Smooth muscle cell of the brain vasculature (primary cell): ENCODE results near the gene ROM1.
"Not testable (repeated sequence)": the region's sequence is repeated elsewhere in the genome, so short reads cannot be mapped to it uniquely, and the experiment has no call there.

Experiments
- DNase-seq: peaks from one replicate; pipeline ENCODE4 v3.0.0-alpha.2; 2012; ENCODE audit warnings: low read depth, low spot score

ROM1 gene, protein sequence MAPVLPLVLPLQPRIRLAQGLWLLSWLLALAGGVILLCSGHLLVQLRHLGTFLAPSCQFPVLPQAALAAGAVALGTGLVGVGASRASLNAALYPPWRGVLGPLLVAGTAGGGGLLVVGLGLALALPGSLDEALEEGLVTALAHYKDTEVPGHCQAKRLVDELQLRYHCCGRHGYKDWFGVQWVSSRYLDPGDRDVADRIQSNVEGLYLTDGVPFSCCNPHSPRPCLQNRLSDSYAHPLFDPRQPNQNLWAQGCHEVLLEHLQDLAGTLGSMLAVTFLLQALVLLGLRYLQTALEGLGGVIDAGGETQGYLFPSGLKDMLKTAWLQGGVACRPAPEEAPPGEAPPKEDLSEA

DNA sequence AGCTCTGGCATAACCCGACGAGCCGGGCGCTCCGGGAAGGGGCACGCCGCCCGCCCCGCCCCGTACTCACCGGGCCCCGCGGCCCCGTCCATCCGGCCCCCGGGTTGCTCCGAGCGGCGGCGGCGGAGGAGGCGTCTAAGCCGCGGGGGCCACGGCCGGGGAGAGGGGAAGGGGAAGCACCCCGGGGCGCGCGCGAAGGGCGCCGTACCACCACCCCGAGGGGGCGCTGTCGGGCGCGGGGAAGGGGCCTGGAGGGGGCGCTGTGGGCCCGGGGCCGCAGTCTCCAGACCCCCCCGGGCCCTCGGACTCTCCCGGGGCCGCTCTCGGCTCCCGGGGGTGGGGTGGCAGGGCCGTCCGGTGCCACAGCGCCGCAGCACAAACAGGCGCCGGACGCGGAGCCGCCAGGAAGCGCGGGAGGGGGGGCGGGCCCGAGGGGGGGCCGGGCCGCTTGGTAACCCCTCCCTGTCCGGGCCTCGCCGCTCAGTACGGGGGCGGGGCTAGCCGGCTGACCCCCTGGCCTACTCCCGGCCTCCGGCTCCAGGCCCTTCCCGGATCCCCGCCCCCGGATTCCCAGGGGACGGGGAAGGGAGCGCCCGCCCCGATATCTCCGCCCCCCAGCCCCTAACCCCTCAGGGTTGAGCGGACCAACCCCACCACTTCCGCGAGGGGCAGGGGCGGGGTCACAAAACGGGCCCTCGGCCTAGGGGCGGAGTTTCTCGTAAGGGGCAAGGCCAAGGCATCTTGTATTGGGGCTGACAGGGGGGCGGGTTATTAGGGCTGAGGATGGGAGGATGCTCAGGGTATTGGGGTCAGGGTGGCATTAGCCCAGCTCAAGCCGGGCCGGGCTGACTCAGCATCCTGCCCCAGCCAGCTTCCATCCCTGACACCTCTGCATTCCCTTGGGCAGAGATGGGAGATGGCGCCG, at the start of gene ROM1, which contains the start of gene EML3:
TSS of gene ROM1 (plus strand) at position 892 of the 925 bp plus-strand sequence. CDS start at position 917, 25 bp downstream.
TSS of gene EML3 (minus strand) at position 410 of the 925 bp plus-strand sequence. CDS start at position 92, 318 bp downstream.
- DNase-seq: no peak

DNA sequence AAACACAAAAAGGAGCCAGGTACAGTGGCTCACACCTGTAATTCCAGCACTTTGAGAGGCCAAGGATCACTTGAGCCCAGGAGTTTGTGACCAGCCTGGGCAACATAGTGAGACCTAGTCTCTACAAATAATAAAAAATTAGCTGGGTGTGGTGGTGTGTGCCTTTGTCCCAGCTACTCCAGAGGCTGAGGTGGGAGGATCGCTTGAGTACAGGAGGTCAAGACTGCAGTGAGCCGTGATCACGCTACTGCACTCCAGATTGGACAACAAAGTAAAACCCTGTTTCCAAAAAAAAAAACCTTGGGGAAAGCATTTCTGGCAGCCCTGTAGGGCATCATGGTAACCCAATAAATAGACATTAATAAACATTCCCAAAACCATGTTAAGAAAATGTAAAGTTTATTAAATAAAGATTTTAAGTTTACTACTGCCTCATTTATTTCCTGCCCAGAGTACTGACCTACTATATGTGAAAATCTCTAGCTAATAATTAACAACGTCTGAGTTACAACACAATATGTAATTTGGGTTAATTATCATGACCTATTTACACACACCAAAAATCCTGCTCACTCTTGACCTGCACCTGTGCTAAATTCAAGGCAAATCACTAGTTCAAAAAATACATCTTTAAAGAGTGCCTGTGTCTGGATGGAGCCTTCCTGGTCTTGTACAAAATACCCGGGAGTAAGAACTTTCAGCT, 47.8 kb upstream of the ROM1 start:
- DNase-seq: no peak

GRCh38 chr11:62566247-62566646, 46.8 kb upstream of the ROM1 start:
- no peak for DNase-seq

DNA sequence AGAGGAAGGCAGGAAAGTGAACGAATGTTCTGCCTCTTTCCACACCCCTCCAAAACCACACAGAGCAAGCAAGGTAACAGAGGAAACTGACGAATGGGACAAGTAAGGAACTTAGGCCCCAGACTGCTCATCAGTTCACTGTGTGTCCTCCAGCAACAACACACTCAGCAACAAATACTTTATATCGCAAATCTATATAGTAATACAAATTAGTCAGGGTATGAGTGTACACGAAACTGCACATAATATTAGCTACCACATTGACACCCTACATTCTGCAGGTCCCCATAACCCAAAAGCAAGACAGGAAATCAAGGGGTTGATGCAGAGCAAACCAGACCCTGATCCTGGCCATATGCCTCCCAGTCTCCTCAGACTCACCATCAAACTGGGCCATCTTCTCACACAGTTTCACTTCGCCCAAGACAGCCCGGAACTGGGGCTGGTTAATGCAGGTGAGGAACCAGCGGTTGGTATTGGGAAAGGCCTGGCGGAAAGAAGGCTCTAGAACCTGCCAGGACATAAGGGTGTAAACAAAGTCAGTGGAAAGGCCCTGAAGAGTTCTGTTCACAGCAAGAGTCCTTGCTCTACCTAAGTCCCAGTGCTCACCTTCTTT, 45.9 kb upstream of the ROM1 start:
- no peak for DNase-seq

DNA sequence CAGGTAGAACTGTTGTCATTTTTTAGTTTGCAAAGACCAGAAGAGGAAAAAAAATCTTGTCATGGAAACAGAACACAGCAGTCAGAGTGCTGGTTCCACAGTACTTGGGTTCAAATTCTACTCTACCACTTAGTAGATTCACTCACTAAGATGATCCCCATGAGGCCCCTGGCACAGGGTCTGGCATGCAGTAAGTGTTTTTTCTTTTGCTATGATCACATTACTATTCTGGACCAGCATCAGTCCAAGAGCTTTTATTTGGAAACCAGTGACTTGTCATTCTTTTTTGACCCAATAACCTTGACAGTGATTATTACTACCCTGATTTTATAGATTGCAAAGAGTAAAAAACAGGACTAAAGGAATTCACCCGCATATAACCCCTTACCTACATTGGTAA, 43.4 kb upstream of the ROM1 start:
- DNase-seq: no peak

DNA sequence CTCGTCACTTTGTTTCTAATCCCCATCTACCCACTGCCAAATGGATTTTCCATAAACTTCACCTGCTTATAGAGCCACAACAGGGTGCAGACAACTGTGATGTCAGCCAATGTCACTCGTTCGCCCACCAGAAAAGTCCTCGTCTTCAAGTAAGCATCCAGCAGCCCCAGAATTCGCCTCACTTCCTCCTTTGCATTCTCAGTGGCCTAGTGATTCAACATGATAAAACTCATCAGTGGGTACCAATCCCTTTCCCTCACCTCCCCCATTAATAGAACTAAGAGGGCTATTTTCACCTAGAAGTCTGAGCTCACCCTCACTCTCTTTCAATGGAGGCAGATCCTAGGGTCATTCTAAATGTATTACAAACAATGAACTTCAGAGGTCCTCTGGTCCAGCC, 42.2 kb upstream of the ROM1 start:
- not testable (repeated sequence) for DNase-seq

GRCh38 chr11:62571493-62571892, 41.6 kb upstream of the ROM1 start:
- not testable (repeated sequence) for DNase-seq

DNA sequence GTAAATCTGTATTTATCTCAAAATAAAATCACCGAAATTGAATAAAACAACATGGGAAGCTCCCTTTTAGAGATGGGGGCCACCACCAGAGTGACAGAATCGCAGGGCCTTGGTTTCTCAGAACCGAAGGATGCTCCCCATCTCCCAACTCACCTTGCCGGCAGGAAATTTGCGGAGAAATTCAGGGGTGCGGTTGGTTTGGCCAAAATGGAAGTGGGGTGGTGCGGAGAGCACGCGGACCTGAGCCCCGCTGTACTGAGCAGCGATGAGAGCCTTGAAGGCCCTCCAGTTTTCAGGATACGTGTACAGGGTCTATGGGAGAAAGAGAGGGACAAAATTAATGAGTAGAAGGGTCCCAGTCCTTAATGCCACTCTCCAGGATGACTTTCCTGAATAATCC, 40.6 kb upstream of the ROM1 start:
- no peak for DNase-seq

DNA sequence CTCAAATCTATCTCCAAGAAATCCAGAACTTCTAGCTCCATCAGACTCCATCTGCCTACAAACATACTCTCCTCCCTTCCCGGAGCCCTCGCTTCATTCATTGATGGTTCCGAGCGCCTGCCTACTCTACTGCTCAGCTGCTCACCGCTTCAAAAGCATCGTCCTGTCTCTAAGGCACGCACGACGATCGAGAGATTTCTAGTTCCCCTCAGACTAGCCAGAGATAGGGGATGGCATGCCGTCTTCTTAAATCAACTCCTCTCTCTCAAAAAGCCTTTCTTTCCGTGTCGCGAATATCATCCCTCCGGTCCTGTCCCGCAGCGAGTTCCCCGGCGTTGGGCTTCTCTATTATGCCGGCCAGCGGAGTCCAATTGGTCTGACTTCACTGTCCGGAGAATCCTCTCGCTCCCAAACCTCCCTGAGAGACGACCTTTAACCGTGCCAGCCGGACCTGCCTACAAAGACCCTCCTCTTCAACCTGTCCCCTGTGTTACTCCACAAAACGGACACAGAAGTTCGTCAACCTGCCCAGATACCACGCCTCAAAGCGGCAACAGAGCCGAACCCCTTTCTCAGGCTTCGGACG, 40.0 kb upstream of the ROM1 start:
- DNase-seq: no peak

DNA sequence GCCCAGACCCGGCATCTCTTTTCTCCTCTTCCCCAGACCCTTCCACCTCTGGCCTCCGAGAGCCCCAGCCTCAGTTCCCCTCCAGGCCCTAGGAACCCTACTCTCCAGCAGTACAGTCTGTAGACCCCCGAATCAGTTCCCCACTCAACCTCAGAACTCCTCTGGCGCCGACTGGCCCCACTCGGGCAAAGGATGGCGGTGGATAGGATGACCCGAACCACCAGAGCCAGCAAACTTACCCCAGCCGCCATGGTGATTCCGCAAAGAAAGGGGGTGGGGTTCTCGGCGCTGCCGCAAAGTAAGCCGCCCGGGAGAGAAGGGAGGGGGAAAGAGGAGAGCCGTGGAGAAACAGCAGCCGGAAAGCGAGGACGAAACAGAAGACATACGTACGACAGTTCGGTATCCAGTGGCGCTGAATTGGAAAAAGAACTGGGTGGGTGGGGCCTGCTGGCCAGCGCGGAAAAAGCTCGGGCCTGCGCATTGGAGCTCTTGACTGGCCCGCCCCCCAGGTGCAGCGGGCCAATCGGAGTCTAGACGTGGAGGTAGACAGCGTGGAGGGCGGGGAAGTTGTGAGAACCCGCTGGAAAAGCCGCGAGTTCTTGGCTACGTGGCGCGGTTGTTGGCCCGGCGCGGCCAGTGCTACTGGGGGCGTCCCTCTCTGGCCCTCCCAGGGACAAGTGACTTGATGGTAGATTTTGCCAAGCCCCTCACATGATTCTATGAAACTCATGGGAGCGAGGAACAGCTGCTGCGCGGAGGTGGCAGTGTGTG, 39.3 kb upstream of the ROM1 start, which contains the start of gene EEF1G:
TSS of gene EEF1G (minus strand) at position 300 of the 771 bp plus-strand sequence. CDS start at position 251, 49 bp downstream.
- DNase-seq: peak; percentile 99

- no peak for DNase-seq
These were observed 38.5 kb upstream of the ROM1 start for GRCh38 chr11:62574363-62575071.

DNA sequence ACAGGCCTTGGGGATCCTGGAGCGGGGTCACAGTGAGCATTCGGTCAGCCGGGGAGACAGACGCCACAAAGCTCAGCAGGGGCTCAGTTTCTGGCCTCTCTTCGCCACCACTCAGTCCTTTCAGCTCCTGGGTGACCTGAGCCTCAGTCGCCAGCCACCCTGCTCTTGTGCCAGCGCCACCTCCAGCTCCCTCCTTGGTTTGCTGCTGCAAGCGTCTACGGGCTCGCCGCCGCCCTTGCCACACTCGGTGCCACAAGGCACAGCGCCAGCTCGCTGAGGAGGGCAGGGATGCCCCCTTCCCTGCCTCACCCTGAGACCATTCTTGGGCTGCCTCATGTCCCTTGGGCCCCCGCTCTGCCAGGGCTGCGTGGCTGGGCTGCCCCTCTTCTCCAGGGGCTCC, 37.9 kb upstream of the ROM1 start:
- DNase-seq: no peak

DNA sequence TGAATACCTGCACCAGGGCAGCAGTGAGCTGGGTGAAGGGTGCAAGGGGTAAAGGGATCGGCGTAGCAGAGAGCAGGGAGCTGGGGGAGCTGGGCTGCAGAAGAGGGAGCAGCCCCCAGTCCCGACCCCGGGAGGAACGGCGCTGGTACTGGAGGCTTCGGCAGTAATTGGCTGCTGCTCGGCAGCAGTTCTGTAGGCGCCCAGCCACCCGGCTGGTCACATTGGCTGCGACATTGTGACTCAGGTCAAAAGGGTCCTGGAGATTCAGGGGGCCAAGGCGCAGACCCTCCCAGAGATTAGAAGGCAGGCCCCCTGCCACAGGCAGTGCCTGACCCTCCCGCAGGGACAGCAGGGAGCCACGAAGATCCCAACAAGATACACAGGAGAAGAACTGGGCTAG, 37.2 kb upstream of the ROM1 start:
- DNase-seq: no peak

DNA sequence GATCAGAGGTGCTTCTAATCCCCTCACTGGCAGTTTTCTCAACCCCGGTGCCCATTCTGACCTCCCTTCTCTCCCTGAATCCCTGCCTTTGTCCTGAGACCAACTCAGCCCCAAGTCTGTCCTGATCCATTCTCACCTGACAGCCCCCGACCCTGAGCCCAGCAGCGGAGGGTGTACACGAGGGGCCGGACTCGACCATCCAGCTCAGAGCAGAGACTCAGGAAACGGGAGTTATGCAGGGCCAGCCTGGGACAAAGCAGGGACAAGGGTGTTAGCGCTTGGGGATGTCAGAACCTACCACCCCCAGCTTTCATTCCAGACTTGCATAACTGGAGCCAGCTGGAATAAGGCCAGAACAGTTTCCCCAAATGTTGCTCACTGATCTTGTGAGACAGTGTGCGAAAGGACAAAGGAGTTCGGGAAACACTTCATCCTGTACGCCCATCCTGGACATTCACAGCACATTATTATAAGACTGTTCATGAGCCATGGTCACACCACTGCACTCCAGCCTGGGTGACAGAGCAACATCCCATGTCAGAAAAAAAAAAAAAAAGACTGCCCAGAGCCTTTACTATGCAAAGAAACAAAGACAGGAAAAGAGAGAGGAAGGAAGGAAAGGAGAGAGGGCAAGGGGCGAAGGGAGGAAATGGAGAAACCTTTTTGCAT, 35.9 kb upstream of the ROM1 start:
- no peak for DNase-seq

DNA sequence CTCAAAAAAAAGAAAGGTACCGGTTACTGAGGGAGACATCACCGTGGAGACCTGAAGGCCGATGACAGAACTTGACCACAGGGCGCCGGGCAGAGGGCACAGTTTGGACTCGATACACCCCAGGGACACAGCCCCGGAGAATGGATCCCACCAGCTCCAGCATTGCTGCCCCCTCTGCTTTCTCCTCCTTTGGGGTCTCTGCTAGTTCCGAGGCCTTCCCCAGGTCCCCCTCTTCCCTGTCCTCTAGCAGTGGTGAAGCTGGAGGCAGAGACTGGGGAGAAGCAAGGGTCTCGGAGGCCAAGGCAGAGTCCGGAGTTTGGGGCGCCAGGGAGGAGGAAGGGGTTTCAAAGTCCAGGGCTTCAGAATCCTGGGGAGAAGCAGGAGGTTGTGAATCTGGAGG, 34.5 kb upstream of the ROM1 start:
- no peak for DNase-seq

DNA sequence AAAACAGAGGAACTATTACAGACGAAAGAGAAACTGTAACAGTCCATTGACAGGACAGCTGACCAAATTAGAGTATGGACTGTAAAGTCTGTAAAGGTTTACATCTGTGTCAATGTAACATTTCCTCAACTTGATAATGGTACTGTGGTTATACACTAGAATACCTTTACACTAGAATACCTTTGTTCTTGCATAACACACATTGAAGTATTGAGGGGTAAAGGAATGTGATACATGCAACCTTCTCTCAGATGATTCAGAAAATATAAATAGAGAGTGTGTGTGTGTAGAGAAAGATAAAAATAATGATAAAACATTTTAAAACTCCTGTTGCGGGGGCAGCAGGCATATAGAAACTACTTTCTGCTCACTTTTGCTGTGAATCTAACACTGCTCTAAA, 33.8 kb upstream of the ROM1 start:
- no peak for DNase-seq

- no peak for DNase-seq
These were observed 31.9 kb upstream of the ROM1 start for GRCh38 chr11:62580959-62581715.

DNA sequence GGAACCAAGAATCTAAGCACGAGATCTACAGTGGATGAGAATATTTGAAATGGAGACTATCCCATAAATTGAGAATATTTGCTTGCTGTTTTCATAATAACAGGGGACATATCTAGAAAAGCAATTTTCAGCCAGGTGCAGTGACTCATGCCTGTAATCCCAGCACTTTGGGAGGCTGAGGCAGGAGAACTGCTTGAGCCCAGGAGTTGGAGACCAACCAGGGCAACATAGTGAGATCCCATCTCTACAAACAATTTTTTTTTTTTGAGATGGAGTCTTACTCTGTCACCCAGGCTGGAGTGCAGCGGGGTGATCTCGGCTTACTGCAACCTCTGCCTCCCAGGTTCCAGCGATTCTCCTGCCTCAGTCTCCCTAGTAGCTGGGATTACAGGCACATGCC, 31.3 kb upstream of the ROM1 start:
- not testable (repeated sequence) for DNase-seq
